Endothelial cell of umbilical vein (primary cell): ENCODE measurements around the gene PAX6. TPM values are rescaled to one million over a fixed set of nuclear protein-coding genes. Genes with fewer than 3 reads are reported as not detected.

Source experiments
- BruUV-seq: library from RNA; stranded (reverse); fragments of 400-500 nt; replicated peaks from 2 replicates; lab custom pipeline; 2021; lab: Mats Ljungman, UMichigan
- CTCF ChIA-PET: fragments of 300-600, 350-600 bp; sonication (Branson Sonifier 250); formaldehyde crosslinking; loops from one replicate; lab custom pipeline; 2021; ENCODE audit warnings: antibody characterized with exemption, inconsistent platforms; lab: Charles Lee
- POLR2A ChIA-PET: fragments of 300-600, 350-600 bp; sonication (Branson Sonifier 250); formaldehyde crosslinking; loops from one replicate; lab custom pipeline; 2021; ENCODE audit warnings: antibody characterized with exemption, inconsistent platforms; lab: Charles Lee
- DNase-seq: peaks from one replicate; pipeline ENCODE4 v3.0.0-alpha.2; 2011; ENCODE audit warnings: low read depth, low spot score
- FAIRE-seq: peaks from 2 replicates; lab custom pipeline; 2011; peaks lifted over from hg19 to GRCh38; lab: Jason Lieb, UNC
- H2AFZ ChIP-seq: 2 replicates; pipeline ENCODE4 v1.6.0; 2012; ENCODE audit warnings: low read depth, low read length, control low read depth, inconsistent platforms
- H3K27ac ChIP-seq: 2 replicates; pipeline ENCODE4 v1.5.1; 2011; ENCODE audit warnings: low read depth, mild to moderate bottlenecking, control low read depth, low read length, moderate library complexity; ENCODE audit not compliant: insufficient read depth
- H3K27me3 ChIP-seq, 2 experiments: 2 replicates each; pipeline versions ENCODE4 v1.6.0 to v1.6.1; 2011; ENCODE audit warnings: low read length in 2 of 2, mixed read lengths in 1 of 2; ENCODE audit not compliant: control insufficient read depth in 2 of 2, insufficient read depth in 2 of 2
- H3K36me3 ChIP-seq, 2 experiments: 2 replicates in 1 of 2; 3 replicates in 1 of 2; pipeline ENCODE4 v1.5.1; 2011; ENCODE audit warnings: low read length in 2 of 2, mild to moderate bottlenecking in 1 of 2, moderate library complexity in 1 of 2; ENCODE audit not compliant: control insufficient read depth in 2 of 2, insufficient read depth in 2 of 2; ENCODE audit errors: extremely low read depth in 1 of 2
- H3K4me1 ChIP-seq: 3 replicates; pipeline ENCODE4 v1.5.1; 2011; ENCODE audit warnings: mild to moderate bottlenecking, low read length; ENCODE audit not compliant: control insufficient read depth, insufficient read depth; ENCODE audit errors: extremely low read depth
- H3K4me2 ChIP-seq: 2 replicates; pipeline ENCODE4 v1.6.1; 2011; ENCODE audit warnings: low read length, control low read depth, mixed read lengths; ENCODE audit not compliant: insufficient read depth
- H3K4me3 ChIP-seq, 3 experiments: fragments of 200-600 bp in 1 of 3; sonication (generic), shearing (Covaris generic) in 1 of 3; replicated peaks in 1 of 3; 2 replicates each; pipeline ENCODE4 v1.5.1; 2011 to 2016; ENCODE audit warnings: control low read depth in 3 of 3, low read length in 3 of 3, mild to moderate bottlenecking in 2 of 3, inconsistent platforms in 1 of 3, low read depth in 1 of 3, moderate library complexity in 1 of 3; ENCODE audit not compliant: insufficient read depth in 1 of 3
- H3K79me2 ChIP-seq: 2 replicates; pipeline ENCODE4 v1.6.0; 2012; ENCODE audit warnings: low read length, inconsistent platforms; ENCODE audit not compliant: control insufficient read depth, insufficient read depth
- H3K9ac ChIP-seq: replicated peaks from 2 replicates; pipeline ENCODE3; 2011; ENCODE audit warnings: low read length, control low read depth; ENCODE audit not compliant: insufficient read depth; ENCODE audit errors: extremely low read depth
- H3K9me1 ChIP-seq: replicated peaks from 3 replicates; pipeline ENCODE4 v1.6.0; 2011; ENCODE audit warnings: mild to moderate bottlenecking, low read length; ENCODE audit not compliant: control insufficient read depth, insufficient read depth; ENCODE audit errors: extremely low read depth
- H3K9me3 ChIP-seq: replicated peaks from 2 replicates; pipeline ENCODE4 v1.5.1; 2012; ENCODE audit warnings: low read length, inconsistent platforms; ENCODE audit not compliant: control insufficient read depth, insufficient read depth
- H4K20me1 ChIP-seq: replicated peaks from 2 replicates; pipeline ENCODE3; 2011; ENCODE audit warnings: mild to moderate bottlenecking, low read length; ENCODE audit not compliant: control insufficient read depth, insufficient read depth; ENCODE audit errors: extremely low read depth
- CTCF ChIP-seq, 2 donors: IDR thresholded peaks; 1 replicate in 1 of 2; 2 replicates in 1 of 2; pipeline ENCODE4 v1.5.1; 2011; ENCODE audit warnings: low read length in 2 of 2, mild to moderate bottlenecking in 2 of 2, moderate library complexity in 2 of 2, control low read depth in 1 of 2, inconsistent platforms in 1 of 2, low read depth in 1 of 2; ENCODE audit not compliant: insufficient read depth in 1 of 2; ENCODE audit errors: extremely low read depth in 1 of 2
- EZH2 ChIP-seq: IDR thresholded peaks from 2 replicates; pipeline ENCODE4 v1.6.1; 2012; ENCODE audit warnings: borderline replicate concordance, low read depth, mild to moderate bottlenecking, moderate library complexity, low read length, inconsistent platforms; ENCODE audit not compliant: severe bottlenecking
- FOS ChIP-seq: IDR thresholded peaks from 2 replicates; pipeline ENCODE4 v1.6.1; 2011; ENCODE audit warnings: mild to moderate bottlenecking, low read length, moderate library complexity, borderline replicate concordance; ENCODE audit not compliant: insufficient read depth
- GATA2 ChIP-seq: IDR thresholded peaks from 2 replicates; pipeline ENCODE4 v1.7.0; 2011; ENCODE audit warnings: low read depth, mild to moderate bottlenecking, moderate library complexity, mixed read lengths, low read length; ENCODE audit not compliant: insufficient read length, insufficient read depth
- JUN ChIP-seq: IDR thresholded peaks from 2 replicates; pipeline ENCODE4 v1.6.1; 2011; ENCODE audit warnings: borderline replicate concordance, low read depth; ENCODE audit not compliant: insufficient read length, insufficient read depth
- MYC ChIP-seq: IDR thresholded peaks from one replicate; pipeline ENCODE4 v1.6.1; 2011; ENCODE audit warnings: mild to moderate bottlenecking, low read depth, low read length
- POLR2A ChIP-seq: IDR thresholded peaks from 2 replicates; pipeline ENCODE4 v1.6.1; 2012; ENCODE audit warnings: low read depth, mild to moderate bottlenecking, control low read depth, low read length
- POLR2AphosphoS5 ChIP-seq: IDR thresholded peaks from 2 replicates; pipeline ENCODE4 v1.6.1; 2012; ENCODE audit warnings: low read depth, mild to moderate bottlenecking, control low read depth, low read length, moderate library complexity; ENCODE audit not compliant: insufficient read depth
- dilution Hi-C: fragments of 300-500 bp; cut with MboI; formaldehyde crosslinking; loops from one replicate; pipeline ENCODE4 v1.15.0; 2019; ENCODE audit warnings: low sequenced_read_pairs; ENCODE audit not compliant: extremely low pct_ligation_motif_present
- intact Hi-C: fragments of 100-400 bp; cut with micrococcal nuclease; formaldehyde crosslinking; loops from one replicate; pipeline ENCODE4 v1.10.0; 2022
- polyA plus RNA-seq, 4 experiments: library from polyadenylated mRNA; depleted of rRNA in 3 of 4; stranded (reverse) in 3 of 4; unstranded in 1 of 4; fragments of >200 nt; gene quantifications; 2 replicates each; pipeline versions ENCODE4 v1.2.1 to v1.2.3, GENCODE V29; 2011 to 2012; ENCODE audit warnings: missing spikeins in 1 of 4
- total RNA-seq: library from RNA; stranded (reverse); gene quantifications from 2 replicates; pipeline ENCODE4 v1.2.3, GENCODE V29; 2021
- TF ChIP-seq, protein P1 (sequence below): IDR thresholded peaks from 2 replicates; pipeline ENCODE4 v1.6.1; 2011; ENCODE audit not compliant: insufficient read depth, insufficient read length

Gene PAX6
- total and polyA plus RNA-seq, 2 donors (not counting 3 experiments of a cell fraction or from before 2014, with no cell fraction given): not detected

DNA sequence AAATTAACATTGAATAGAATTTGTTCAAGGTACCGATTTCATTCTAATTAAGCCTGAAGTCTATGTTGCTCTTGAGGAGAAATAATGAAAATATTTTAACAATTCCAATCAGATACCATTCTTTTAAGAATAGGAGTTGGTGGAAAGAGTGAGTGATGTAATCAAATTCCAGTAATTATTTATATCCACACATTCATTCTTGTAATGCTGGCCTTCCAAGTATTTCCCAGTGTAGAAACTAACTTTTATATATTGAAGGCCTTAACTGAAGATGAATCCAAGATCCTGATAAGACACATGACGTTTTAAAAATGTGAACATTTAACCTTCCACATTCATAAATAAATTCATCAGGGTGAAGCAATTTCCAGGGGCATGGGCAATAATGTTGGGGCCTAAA is 36.6 kb upstream of the PAX6 start:
- ChIA-PET POLR2A (no interaction called here), CTCF (interaction anchor here (1.1 kb wide), 1 partner anchor 359 kb away, joined by 3 read pairs; no protein-coding TSS in a partner anchor)
- TF ChIP-seq MYC: no peak
- TF ChIP-seq POLR2A: no peak
- TF ChIP-seq POLR2AphosphoS5: no peak
- no peak for TF ChIP-seq JUN
- TF ChIP-seq, protein P1, sequence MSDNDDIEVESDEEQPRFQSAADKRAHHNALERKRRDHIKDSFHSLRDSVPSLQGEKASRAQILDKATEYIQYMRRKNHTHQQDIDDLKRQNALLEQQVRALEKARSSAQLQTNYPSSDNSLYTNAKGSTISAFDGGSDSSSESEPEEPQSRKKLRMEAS: no peak
- no peak for TF ChIP-seq GATA2
- no peak for TF ChIP-seq EZH2
- no peak for TF ChIP-seq CTCF (IDR thresholded peaks at IDR 0.05; ENCODE audit: extremely low read depth in 1 of 2, insufficient read depth in 1 of 2, low read depth in 1 of 2, low read length in 2 of 2)
- TF ChIP-seq FOS: no peak
- H3K27me3 ChIP-seq: peaks cover 3 to 5% of the 10 kb centered on the region in 2 experiments
- H3K4me3 ChIP-seq: no peak overlapping the region
- no peak overlapping the region for H3K4me2 ChIP-seq
- no peaks in the 10 kb centered on the region for H4K20me1 ChIP-seq
- H2AFZ ChIP-seq: no peak overlapping the region
- no peaks in the 10 kb centered on the region for H3K9me1 ChIP-seq
- H3K9ac ChIP-seq: no peak overlapping the region
- no peaks in the 10 kb centered on the region for H3K9me3 ChIP-seq
- no peaks in the 10 kb centered on the region for H3K36me3 ChIP-seq
- no peaks in the 10 kb centered on the region for H3K79me2 ChIP-seq
- no peak overlapping the region for H3K27ac ChIP-seq
- dilution Hi-C loops: no loop called here
- DNase-seq (no peak), FAIRE-seq (no peak)
- H3K4me1 ChIP-seq: no peaks in the 10 kb centered on the region
- intact Hi-C loops: no loop called here
- no TSS peak for BruUV-seq
